ENCODE measurements around the gene CHGA. TPM values are rescaled to one million over a fixed set of nuclear protein-coding genes. Genes with fewer than 3 reads are reported as not detected.

CHGA gene
- total RNA-seq, 1 donor from 2014 or later = not detected

DNA sequence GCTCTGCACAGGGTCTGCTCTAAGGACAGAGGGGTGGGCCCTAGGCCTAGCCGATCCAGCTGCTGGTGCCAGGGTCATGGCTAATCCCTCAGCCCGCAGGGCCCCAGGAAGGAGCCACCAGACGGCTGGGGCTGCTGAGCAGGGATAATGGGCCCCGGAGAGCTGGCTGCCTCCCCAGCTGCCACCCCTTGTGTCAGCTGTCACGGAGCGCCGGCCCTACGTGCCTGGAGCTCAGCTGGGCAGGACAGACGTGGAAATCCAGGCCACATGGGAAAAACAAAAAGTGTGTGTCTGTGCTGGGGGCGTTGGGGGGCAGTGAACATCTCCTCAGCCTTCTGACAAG lies 36.2 kb downstream of the CHGA start:
- H3K27ac Mint-ChIP-seq (ENCODE audit: unreplicated experiment) = no peak overlapping the region
- H3K4me3 Mint-ChIP-seq (ENCODE audit: unreplicated experiment) = no peak overlapping the region
- peaks cover 12% of the 10 kb centered on the region for H3K4me1 Mint-ChIP-seq (ENCODE audit: low read depth)
- H3K9me3 Mint-ChIP-seq (ENCODE audit: low read depth) = no peaks in the 10 kb centered on the region
- H3K36me3 Mint-ChIP-seq (ENCODE audit: low read depth) = peaks cover 4% of the 10 kb centered on the region
- TF ChIP-seq, protein P1, sequence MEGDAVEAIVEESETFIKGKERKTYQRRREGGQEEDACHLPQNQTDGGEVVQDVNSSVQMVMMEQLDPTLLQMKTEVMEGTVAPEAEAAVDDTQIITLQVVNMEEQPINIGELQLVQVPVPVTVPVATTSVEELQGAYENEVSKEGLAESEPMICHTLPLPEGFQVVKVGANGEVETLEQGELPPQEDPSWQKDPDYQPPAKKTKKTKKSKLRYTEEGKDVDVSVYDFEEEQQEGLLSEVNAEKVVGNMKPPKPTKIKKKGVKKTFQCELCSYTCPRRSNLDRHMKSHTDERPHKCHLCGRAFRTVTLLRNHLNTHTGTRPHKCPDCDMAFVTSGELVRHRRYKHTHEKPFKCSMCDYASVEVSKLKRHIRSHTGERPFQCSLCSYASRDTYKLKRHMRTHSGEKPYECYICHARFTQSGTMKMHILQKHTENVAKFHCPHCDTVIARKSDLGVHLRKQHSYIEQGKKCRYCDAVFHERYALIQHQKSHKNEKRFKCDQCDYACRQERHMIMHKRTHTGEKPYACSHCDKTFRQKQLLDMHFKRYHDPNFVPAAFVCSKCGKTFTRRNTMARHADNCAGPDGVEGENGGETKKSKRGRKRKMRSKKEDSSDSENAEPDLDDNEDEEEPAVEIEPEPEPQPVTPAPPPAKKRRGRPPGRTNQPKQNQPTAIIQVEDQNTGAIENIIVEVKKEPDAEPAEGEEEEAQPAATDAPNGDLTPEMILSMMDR (IDR thresholded peaks at IDR 0.05) = no peak
- H3K27me3 Mint-ChIP-seq (ENCODE audit: low read depth) = no peaks in the 10 kb centered on the region
- DNase-seq (ENCODE audit: low spot score) = no peak

DNA sequence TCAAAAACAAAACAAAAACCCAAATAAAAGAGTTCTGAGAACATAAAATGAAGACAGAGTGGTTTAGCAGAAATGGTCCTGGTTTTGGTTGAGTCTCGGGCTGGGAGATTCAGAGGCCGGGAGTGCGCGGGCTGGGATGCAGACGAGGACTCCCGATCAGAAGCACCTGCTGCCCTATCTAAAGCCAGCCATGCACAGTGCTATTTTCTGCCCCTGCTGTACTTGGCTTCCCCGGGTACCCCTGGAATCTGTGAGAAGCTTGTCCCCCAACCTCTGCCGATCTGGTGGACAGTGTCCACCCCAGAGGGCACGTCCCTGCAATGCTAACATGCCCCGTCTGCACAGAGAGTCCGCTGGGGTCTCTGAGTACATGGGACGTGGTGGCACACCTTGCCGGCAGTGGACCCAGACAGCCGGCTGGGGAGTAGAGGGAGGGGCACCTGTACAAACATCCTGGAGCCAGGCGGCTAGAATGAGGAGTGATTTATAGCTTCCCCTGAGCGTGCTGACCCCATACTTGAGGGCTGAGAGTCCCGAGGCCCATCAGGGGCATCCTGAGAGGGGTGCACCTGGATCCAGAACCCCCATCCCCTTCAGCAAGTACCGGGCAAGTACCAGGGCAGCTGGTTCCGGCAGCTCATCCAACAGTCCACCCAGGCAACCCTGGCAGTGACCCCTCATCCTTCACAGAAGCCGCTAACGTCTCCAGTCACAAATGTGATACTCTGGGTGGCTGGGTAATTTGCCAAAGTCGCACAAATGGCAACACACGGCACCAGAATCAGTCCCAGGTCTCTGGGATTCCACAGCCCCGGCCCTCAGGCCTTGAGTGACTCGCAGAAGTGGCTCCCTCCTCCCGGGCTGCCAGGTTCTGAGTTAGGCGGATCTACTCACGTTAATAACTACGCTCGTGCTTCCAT lies 37.1 kb downstream of the CHGA start:
- Mint-ChIP-seq H3K27ac (ENCODE audit: unreplicated experiment) (no peak overlapping the region), H3K4me1 (ENCODE audit: low read depth) (peaks cover 12% of the 10 kb centered on the region), H3K36me3 (ENCODE audit: low read depth) (peaks cover 4% of the 10 kb centered on the region), H3K4me3 (ENCODE audit: unreplicated experiment) (no peak overlapping the region), H3K27me3 (ENCODE audit: low read depth) (no peaks in the 10 kb centered on the region), H3K9me3 (ENCODE audit: low read depth) (no peaks in the 10 kb centered on the region)
- TF ChIP-seq, protein P1 (IDR thresholded peaks at IDR 0.05) = no peak
- peak; percentile 75 for DNase-seq (ENCODE audit: low spot score)

DNA sequence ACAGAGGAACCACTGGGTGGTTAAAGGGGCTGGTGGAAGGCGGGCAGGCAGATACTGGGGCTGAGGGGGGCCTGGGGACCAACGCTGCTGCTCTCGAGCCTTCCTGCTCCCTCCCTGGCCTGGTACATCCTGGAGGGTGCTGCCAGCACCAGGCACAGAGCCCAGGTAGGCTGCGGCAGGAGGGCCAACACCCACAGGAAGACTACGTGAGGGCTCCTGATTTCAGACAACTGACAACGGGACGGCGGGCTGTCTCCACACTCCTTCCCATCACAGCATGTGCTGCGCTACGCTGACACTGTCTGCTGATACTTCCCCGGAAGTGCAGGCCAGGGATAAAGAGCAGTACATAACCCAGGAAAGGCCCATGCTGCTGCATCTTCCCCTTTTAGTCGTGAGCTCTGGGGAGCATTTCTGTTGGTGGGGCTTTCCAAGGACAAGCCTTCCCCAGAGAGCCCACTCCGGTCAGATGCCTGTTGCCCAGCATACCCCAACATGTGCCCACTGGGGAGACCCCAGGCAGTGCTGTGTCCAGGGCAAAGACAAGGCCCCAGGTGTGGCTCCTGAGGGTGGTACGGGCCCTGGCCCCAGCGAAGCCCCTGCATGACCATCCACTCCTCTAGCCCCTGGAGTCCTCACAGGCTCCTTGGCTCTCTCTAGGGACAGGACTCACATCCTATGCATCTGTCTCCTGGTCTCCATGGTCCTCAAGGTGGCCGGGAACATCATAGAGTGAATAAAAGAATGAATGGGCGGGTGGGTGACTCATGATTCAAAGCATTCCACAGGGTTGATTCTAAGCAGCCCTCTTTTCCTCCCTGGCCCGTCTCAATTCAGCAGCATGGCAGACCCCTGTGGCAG lies 38.0 kb downstream of the CHGA start:
- Mint-ChIP-seq H3K9me3 (ENCODE audit: low read depth) (no peaks in the 10 kb centered on the region), H3K27me3 (ENCODE audit: low read depth) (no peaks in the 10 kb centered on the region), H3K27ac (ENCODE audit: unreplicated experiment) (no peak overlapping the region), H3K4me1 (ENCODE audit: low read depth) (peaks cover 12% of the 10 kb centered on the region), H3K4me3 (ENCODE audit: unreplicated experiment) (no peak overlapping the region), H3K36me3 (ENCODE audit: low read depth) (peaks cover 4% of the 10 kb centered on the region)
- TF ChIP-seq, protein P1 (IDR thresholded peaks at IDR 0.05) = no peak
- peak; percentile 71 for DNase-seq (ENCODE audit: low spot score)

DNA sequence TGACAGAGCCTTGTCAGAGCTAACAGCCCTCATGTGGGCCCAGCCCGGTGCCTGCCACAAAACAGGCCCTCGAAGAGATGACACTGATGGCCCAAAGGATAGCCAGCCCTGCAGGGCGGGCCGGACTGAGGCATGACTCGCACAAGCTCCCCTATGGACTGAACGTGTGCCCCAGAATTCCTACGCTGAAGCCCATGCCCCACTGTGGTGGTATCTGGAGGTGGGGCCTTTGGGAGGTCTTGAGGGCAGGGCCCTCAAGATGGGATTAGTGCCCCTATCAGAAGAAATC lies 38.6 kb downstream of the CHGA start:
- no peaks in the 10 kb centered on the region for H3K9me3 Mint-ChIP-seq (ENCODE audit: low read depth)
- peak; percentile 62 for DNase-seq (ENCODE audit: low spot score)
- TF ChIP-seq, protein P1 (IDR thresholded peaks at IDR 0.05) = no peak
- no peak overlapping the region for H3K27ac Mint-ChIP-seq (ENCODE audit: unreplicated experiment)
- no peaks in the 10 kb centered on the region for H3K27me3 Mint-ChIP-seq (ENCODE audit: low read depth)
- no peak overlapping the region for H3K4me3 Mint-ChIP-seq (ENCODE audit: unreplicated experiment)
- H3K36me3 Mint-ChIP-seq (ENCODE audit: low read depth) = peaks cover 4% of the 10 kb centered on the region
- peaks cover 14% of the 10 kb centered on the region for H3K4me1 Mint-ChIP-seq (ENCODE audit: low read depth)

DNA sequence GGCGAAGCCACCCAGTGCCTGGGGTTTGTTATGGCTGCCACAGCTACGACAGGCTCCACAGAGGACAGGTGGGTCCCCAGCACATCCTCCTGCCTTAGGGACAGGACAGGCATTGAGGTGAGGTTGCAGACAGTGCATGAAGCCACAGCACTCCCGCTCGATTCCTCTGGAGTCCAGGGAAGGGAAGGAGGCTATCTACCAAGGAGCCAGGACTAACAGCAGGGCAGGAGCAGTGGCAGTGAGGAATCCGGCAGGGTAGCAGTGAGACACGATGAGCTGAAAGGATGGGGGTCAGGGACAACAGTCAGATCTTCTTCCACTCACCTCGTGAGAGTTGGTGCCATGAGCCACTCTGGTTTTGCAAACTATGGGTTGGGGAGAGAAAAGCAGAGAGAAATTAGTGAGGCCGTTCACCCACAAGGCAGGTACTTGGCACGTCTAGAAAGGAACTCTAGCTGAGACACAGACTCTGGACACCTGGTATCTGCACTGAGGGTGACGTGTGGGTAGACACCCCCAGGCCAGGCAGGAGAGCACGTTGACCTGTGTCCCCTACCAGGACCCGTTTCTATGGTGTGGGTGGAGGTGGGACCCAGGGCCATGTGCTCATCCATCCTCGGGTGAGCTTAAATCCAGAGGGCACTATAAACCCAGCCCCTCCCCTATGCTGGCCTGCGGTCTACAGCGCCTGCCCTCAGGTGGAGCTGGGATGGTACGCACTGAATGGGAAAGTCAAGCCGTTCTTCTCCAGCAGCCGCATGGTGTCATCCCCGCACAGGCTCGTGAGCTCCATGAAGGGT lies 39.3 kb downstream of the CHGA start:
- peaks cover 21% of the 10 kb centered on the region for H3K4me1 Mint-ChIP-seq (ENCODE audit: low read depth)
- TF ChIP-seq, protein P1 (IDR thresholded peaks at IDR 0.05) = no peak
- H3K9me3 Mint-ChIP-seq (ENCODE audit: low read depth) = no peaks in the 10 kb centered on the region
- no peak overlapping the region for H3K4me3 Mint-ChIP-seq (ENCODE audit: unreplicated experiment)
- DNase-seq (ENCODE audit: low spot score) = peak; percentile 81
- H3K27me3 Mint-ChIP-seq (ENCODE audit: low read depth) = no peaks in the 10 kb centered on the region
- peaks cover 4% of the 10 kb centered on the region for H3K36me3 Mint-ChIP-seq (ENCODE audit: low read depth)
- H3K27ac Mint-ChIP-seq (ENCODE audit: unreplicated experiment) = no peak overlapping the region
